ENCODE data around the gene ATRNL1. TPM values are rescaled to one million over a fixed set of nuclear protein-coding genes. Genes with fewer than 3 reads are reported as not detected.

ATRNL1 gene
- polyA plus RNA-seq, 3 donors, result not detected

GRCh38 chr10:115844591-115844990, 751.4 kb downstream of the ATRNL1 start:
- no peaks in the 10 kb centered on the region for H3K9me3 Mint-ChIP-seq
- Histone ChIP-seq H3K27me3 (ENCODE audit: control insufficient read depth in 2 of 2, insufficient read depth in 2 of 2, low read length in 2 of 2) (no peaks in the 10 kb centered on the region), H3K79me2 (ENCODE audit: insufficient read depth, low read length) (no peaks in the 10 kb centered on the region), H3K9ac (ENCODE audit: insufficient read depth, low read length, poor library complexity, severe bottlenecking) (no peak overlapping the region), H3K9me3 (replicated peaks in 1 of 2; ENCODE audit: control insufficient read depth in 1 of 2, insufficient read depth in 1 of 2, low read length in 2 of 2) (no peaks in the 10 kb centered on the region), H3K27ac (ENCODE audit: low read depth in 1 of 2, low read length in 2 of 2) (no peak overlapping the region), H4K20me1 (ENCODE audit: insufficient read depth, low read length) (no peaks in the 10 kb centered on the region), H3K36me3 (replicated peaks in 1 of 2; ENCODE audit: control insufficient read depth in 1 of 2, insufficient read depth in 2 of 2, low read length in 2 of 2) (no peaks in the 10 kb centered on the region), H3K4me2 (replicated peaks; ENCODE audit: extremely low read depth, low read length, poor library complexity, severe bottlenecking) (no peak overlapping the region), H3K4me3 (replicated peaks in 1 of 3; ENCODE audit: low read depth in 2 of 3, low read length in 3 of 3) (no peak overlapping the region), H2AFZ (ENCODE audit: insufficient read depth, low read depth, low read length, poor library complexity, severe bottlenecking) (no peak overlapping the region), H3K4me1 (ENCODE audit: control insufficient read depth in 1 of 2, insufficient read depth in 2 of 2, low read length in 2 of 2) (no peaks in the 10 kb centered on the region)
- TF ChIP-seq CTCF (IDR thresholded peaks at IDR 0.05), result no peak
- DNase-seq, result no peak
- H3K4me3 Mint-ChIP-seq, result no peak overlapping the region
- no peaks in the 10 kb centered on the region for H3K36me3 Mint-ChIP-seq
- intact Hi-C loops (cut with micrococcal nuclease), result no loop called here
- H3K27me3 Mint-ChIP-seq (ENCODE audit: low read depth in 3 of 3), result peaks cover 0 to 2% (median 0%) of the 10 kb centered on the region in 3 donors
- H3K27ac Mint-ChIP-seq, result no peak overlapping the region
- H3K4me1 Mint-ChIP-seq, result no peaks in the 10 kb centered on the region
- 86% methylated on average over 2 of the region's 3 CpGs for WGBS (ENCODE audit: insufficient coverage)

GRCh38 chr10:115845921-115846320, 752.8 kb downstream of the ATRNL1 start:
- Histone ChIP-seq H3K79me2 (ENCODE audit: insufficient read depth, low read length) (no peaks in the 10 kb centered on the region), H3K27ac (ENCODE audit: low read depth in 1 of 2, low read length in 2 of 2) (no peak overlapping the region), H3K4me2 (replicated peaks; ENCODE audit: extremely low read depth, low read length, poor library complexity, severe bottlenecking) (no peak overlapping the region), H3K9me3 (replicated peaks in 1 of 2; ENCODE audit: control insufficient read depth in 1 of 2, insufficient read depth in 1 of 2, low read length in 2 of 2) (no peaks in the 10 kb centered on the region), H3K36me3 (replicated peaks in 1 of 2; ENCODE audit: control insufficient read depth in 1 of 2, insufficient read depth in 2 of 2, low read length in 2 of 2) (no peaks in the 10 kb centered on the region), H3K4me3 (replicated peaks in 1 of 3; ENCODE audit: low read depth in 2 of 3, low read length in 3 of 3) (no peak overlapping the region), H2AFZ (ENCODE audit: insufficient read depth, low read depth, low read length, poor library complexity, severe bottlenecking) (no peak overlapping the region), H3K4me1 (ENCODE audit: control insufficient read depth in 1 of 2, insufficient read depth in 2 of 2, low read length in 2 of 2) (no peaks in the 10 kb centered on the region), H4K20me1 (ENCODE audit: insufficient read depth, low read length) (no peaks in the 10 kb centered on the region), H3K27me3 (ENCODE audit: control insufficient read depth in 2 of 2, insufficient read depth in 2 of 2, low read length in 2 of 2) (no peaks in the 10 kb centered on the region), H3K9ac (ENCODE audit: insufficient read depth, low read length, poor library complexity, severe bottlenecking) (no peak overlapping the region)
- Mint-ChIP-seq H3K27me3 (ENCODE audit: low read depth in 3 of 3) (peaks cover 0 to 2% (median 0%) of the 10 kb centered on the region in 3 donors), H3K4me3 (no peak overlapping the region), H3K27ac (no peak overlapping the region), H3K4me1 (no peaks in the 10 kb centered on the region), H3K36me3 (no peaks in the 10 kb centered on the region), H3K9me3 (no peaks in the 10 kb centered on the region)
- no peak for DNase-seq
- intact Hi-C loops (cut with micrococcal nuclease), result no loop called here
- no peak for TF ChIP-seq CTCF (IDR thresholded peaks at IDR 0.05)
- WGBS (ENCODE audit: insufficient coverage), result no CpG with 5 or more reads among the region's 1 CpG

All from CD14-positive monocyte (primary cell).